ENCODE measurements around the gene SGK1. TPM values are rescaled to one million over a fixed set of nuclear protein-coding genes. Genes with fewer than 3 reads are reported as not detected.
"Not testable (repeated sequence)": the region's sequence is repeated elsewhere in the genome, so short reads cannot be mapped to it uniquely, and the experiment has no call there.

Gene SGK1
- polyA plus RNA-seq, 1 donor = 29.2 TPM

- DNase-seq = no peak
Measured at GRCh38 chr6:134216301-134217010, 101.5 kb downstream of the SGK1 start.

- not testable (repeated sequence) for DNase-seq
Measured at GRCh38 chr6:134213410-134213809, 104.5 kb downstream of the SGK1 start.

GRCh38 chr6:134211297-134211696 is 106.6 kb downstream of the SGK1 start:
- no peak for DNase-seq

- no peak for DNase-seq
Measured at GRCh38 chr6:134207421-134207820, 110.5 kb downstream of the SGK1 start.

- no peak for DNase-seq
Measured at GRCh38 chr6:134205366-134205765, 112.5 kb downstream of the SGK1 start.

GRCh38 chr6:134204759-134205158 is 113.2 kb downstream of the SGK1 start:
- not testable (repeated sequence) for DNase-seq

- no peak for DNase-seq
Measured at GRCh38 chr6:134204031-134204430, 113.9 kb downstream of the SGK1 start.

- DNase-seq = no peak
Measured at GRCh38 chr6:134201716-134202115, 116.2 kb downstream of the SGK1 start.

- no peak for DNase-seq
Measured at GRCh38 chr6:134199848-134200606, 117.9 kb downstream of the SGK1 start.

- no peak for DNase-seq
Measured at GRCh38 chr6:134198093-134198492, 119.8 kb downstream of the SGK1 start.

GRCh38 chr6:134197685-134198084 is 120.2 kb downstream of the SGK1 start:
- not testable (repeated sequence) for DNase-seq

- no peak for DNase-seq
Measured at GRCh38 chr6:134196568-134197193, 121.2 kb downstream of the SGK1 start.

GRCh38 chr6:134195985-134196384 is 121.9 kb downstream of the SGK1 start:
- no peak for DNase-seq

GRCh38 chr6:134195164-134195906 is 122.6 kb downstream of the SGK1 start:
- no peak for DNase-seq

- no peak for DNase-seq
Measured at GRCh38 chr6:134193536-134194498, 124.1 kb downstream of the SGK1 start.

GRCh38 chr6:134192609-134193008 is 125.3 kb downstream of the SGK1 start:
- DNase-seq = not testable (repeated sequence)

GRCh38 chr6:134190883-134191282 is 127.0 kb downstream of the SGK1 start:
- no peak for DNase-seq

GRCh38 chr6:134187751-134188150 is 130.2 kb downstream of the SGK1 start:
- no peak for DNase-seq

- DNase-seq = no peak
Measured at GRCh38 chr6:134187154-134187553, 130.8 kb downstream of the SGK1 start.

GRCh38 chr6:134186355-134186754 is 131.6 kb downstream of the SGK1 start:
- DNase-seq = no peak

- DNase-seq = no peak
Measured at GRCh38 chr6:134185277-134185676, 132.6 kb downstream of the SGK1 start.

- no peak for DNase-seq
Measured at GRCh38 chr6:134183844-134184243, 134.1 kb downstream of the SGK1 start.
